22Rv1 (cell line): ENCODE data around the gene SETD6.
A peak's percentile ranks its signal among the peaks of the same experiment; 100 is the strongest.

Experiments used
- H3K27ac ChIP-seq: fragments of 450-650 bp; 2 replicates; pipeline ENCODE4 v1.5.1; 2017
- CTCF ChIP-seq: fragments of 450-650 bp; IDR thresholded peaks from 2 replicates; pipeline ENCODE4 v1.5.1; 2017; ENCODE audit warnings: mild to moderate bottlenecking
- ZFX ChIP-seq: fragments of 450-650 bp; IDR thresholded peaks from 2 replicates; pipeline ENCODE4 v1.6.1; 2017; ENCODE audit warnings: antibody characterized with exemption, borderline replicate concordance

Gene SETD6

GRCh38 chr16:58499615-58500351 lies 15.5 kb upstream of the SETD6 start, which contains the start of gene NDRG4:
NDRG4 (plus strand) TSS chr16:58500143; CDS start chr16:58500249, 106 bp downstream.
- H3K27ac ChIP-seq: peak within 1 kb of the TSS; percentile 35; the same call in 1 of the 2 replicates
- no peak for TF ChIP-seq CTCF
- TF ChIP-seq ZFX: no peak

GRCh38 chr16:58500430-58501241 lies 14.7 kb upstream of the SETD6 start:
- H3K27ac ChIP-seq: peak overlapping the region; percentile 35; the same call in 1 of the 2 replicates
- TF ChIP-seq ZFX (no peak), CTCF (no peak)

GRCh38 chr16:58501242-58502131 lies 13.8 kb upstream of the SETD6 start:
- no peak for TF ChIP-seq CTCF
- TF ChIP-seq ZFX: no peak
- 0 out of 2 replicates have a peak overlapping the region, but pooled peaks have one; percentile 35 for H3K27ac ChIP-seq

- TF ChIP-seq CTCF (no peak), ZFX (no peak)
Observed at GRCh38 chr16:58502217-58502921, 12.9 kb upstream of the SETD6 start.

GRCh38 chr16:58503166-58503862 lies 12.0 kb upstream of the SETD6 start:
- no peak for TF ChIP-seq ZFX
- no peak for TF ChIP-seq CTCF
- H3K27ac ChIP-seq: no peak overlapping the region

More at GRCh38 chr16:58502217-58502921, 12.9 kb upstream of the SETD6 start:
- no peak overlapping the region for H3K27ac ChIP-seq
